Thoracic aorta (tissue), 2 donors: ENCODE data around the gene ELF1. TPM values are rescaled to one million over a fixed set of nuclear protein-coding genes. Genes with fewer than 3 reads are reported as not detected.
A peak's percentile ranks its signal among the peaks of the same experiment; 100 is the strongest.

Experiments
- ATAC-seq: fragments of 150-250 bp; one replicate; pipeline ENCODE4 v1.8.0; 2017; ENCODE audit warnings: low read depth; ENCODE audit not compliant: insufficient number of reproducible peaks, low FRiP score
- DNase-seq: peaks from one replicate; pipeline ENCODE4 v3.0.0-alpha.2; 2020; ENCODE audit warnings: low spot score
- H3K27ac ChIP-seq, 2 donors: fragments of 200-600 bp; sonication (generic); 1 replicate in 1 of 2; 2 replicates in 1 of 2; pipeline ENCODE4 v1.5.1; 2016; ENCODE audit warnings: mild to moderate bottlenecking in 2 of 2, moderate library complexity in 2 of 2
- H3K27me3 ChIP-seq: fragments of 200-600 bp; sonication (generic); replicated peaks from 2 replicates; pipeline ENCODE4 v1.6.0; 2016; ENCODE audit warnings: mild to moderate bottlenecking; ENCODE audit not compliant: insufficient read depth
- H3K36me3 ChIP-seq: fragments of 200-600 bp; sonication (generic); one replicate; pipeline ENCODE4 v1.5.1; 2016
- H3K4me1 ChIP-seq, 2 donors: fragments of 200-600 bp; sonication (generic); 1 replicate in 1 of 2; 2 replicates in 1 of 2; pipeline versions ENCODE4 v1.5.1 to v1.6.0; 2016; ENCODE audit warnings: low read depth in 2 of 2, mild to moderate bottlenecking in 1 of 2; ENCODE audit not compliant: control insufficient read depth in 1 of 2
- H3K4me3 ChIP-seq: fragments of 200-600 bp; sonication (generic); 2 replicates; pipeline ENCODE4 v1.5.1; 2016; ENCODE audit warnings: mild to moderate bottlenecking
- H3K9me3 ChIP-seq: fragments of 200-600 bp; sonication (generic); 2 replicates; pipeline ENCODE4 v1.5.1; 2016
- total RNA-seq, 2 donors: library from RNA; depleted of rRNA; stranded (reverse); fragments of >200 nt; gene quantifications; one replicate each; pipeline versions ENCODE4 v1.1.0 to v1.2.3, GENCODE V29; 2016
- TF ChIP-seq, protein P1 (sequence below): fragments of 200-600 bp; sonication (generic); IDR thresholded peaks from one replicate; pipeline ENCODE4 v1.5.1; 2019; ENCODE audit warnings: antibody characterized with exemption

Gene ELF1
- total RNA-seq, 2 donors from 2014 or later, result 54.7 to 99.9 TPM

- no peak for DNase-seq
- Histone ChIP-seq H3K36me3 (no peaks in the 10 kb centered on the region), H3K4me3 (peak overlapping the region; percentile 57), H3K4me1 (peaks cover 28 to 61% of the 10 kb centered on the region in 2 donors), H3K9me3 (no peaks in the 10 kb centered on the region), H3K27me3 (no peaks in the 10 kb centered on the region), H3K27ac (peak overlapping the region; percentile 50 to 55)
- no peak for ATAC-seq
- TF ChIP-seq, protein P1, sequence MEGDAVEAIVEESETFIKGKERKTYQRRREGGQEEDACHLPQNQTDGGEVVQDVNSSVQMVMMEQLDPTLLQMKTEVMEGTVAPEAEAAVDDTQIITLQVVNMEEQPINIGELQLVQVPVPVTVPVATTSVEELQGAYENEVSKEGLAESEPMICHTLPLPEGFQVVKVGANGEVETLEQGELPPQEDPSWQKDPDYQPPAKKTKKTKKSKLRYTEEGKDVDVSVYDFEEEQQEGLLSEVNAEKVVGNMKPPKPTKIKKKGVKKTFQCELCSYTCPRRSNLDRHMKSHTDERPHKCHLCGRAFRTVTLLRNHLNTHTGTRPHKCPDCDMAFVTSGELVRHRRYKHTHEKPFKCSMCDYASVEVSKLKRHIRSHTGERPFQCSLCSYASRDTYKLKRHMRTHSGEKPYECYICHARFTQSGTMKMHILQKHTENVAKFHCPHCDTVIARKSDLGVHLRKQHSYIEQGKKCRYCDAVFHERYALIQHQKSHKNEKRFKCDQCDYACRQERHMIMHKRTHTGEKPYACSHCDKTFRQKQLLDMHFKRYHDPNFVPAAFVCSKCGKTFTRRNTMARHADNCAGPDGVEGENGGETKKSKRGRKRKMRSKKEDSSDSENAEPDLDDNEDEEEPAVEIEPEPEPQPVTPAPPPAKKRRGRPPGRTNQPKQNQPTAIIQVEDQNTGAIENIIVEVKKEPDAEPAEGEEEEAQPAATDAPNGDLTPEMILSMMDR, result no peak
Measured at GRCh38 chr13:40983259-40983658, 35.9 kb downstream of the ELF1 start.

DNA sequence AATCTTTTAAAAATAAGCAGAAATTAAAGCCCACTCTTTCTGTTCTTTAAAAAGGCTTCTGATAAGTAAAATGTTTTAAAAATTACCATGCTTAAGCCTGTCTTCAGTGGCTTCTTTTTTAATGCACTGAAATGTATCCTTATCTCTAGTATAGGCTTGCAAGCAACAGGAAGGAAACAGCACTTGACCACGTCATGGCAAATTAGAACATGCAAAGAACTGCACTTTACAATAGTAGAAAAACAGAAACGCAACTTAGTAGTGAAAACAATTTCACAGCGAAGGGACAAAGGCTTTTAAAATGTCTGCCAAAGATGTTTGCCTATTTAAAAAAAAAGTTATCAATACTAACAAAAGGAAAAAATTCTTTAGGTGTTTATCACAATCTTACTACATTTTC is 36.3 kb downstream of the ELF1 start:
- TF ChIP-seq, protein P1, result no peak
- Histone ChIP-seq H3K4me1 (peaks cover 28 to 61% of the 10 kb centered on the region in 2 donors), H3K9me3 (no peaks in the 10 kb centered on the region), H3K27ac (peak overlapping the region; percentile 50 to 55), H3K4me3 (peak overlapping the region; percentile 57), H3K36me3 (no peaks in the 10 kb centered on the region), H3K27me3 (no peaks in the 10 kb centered on the region)
- ATAC-seq, result no peak
- DNase-seq, result no peak

DNA sequence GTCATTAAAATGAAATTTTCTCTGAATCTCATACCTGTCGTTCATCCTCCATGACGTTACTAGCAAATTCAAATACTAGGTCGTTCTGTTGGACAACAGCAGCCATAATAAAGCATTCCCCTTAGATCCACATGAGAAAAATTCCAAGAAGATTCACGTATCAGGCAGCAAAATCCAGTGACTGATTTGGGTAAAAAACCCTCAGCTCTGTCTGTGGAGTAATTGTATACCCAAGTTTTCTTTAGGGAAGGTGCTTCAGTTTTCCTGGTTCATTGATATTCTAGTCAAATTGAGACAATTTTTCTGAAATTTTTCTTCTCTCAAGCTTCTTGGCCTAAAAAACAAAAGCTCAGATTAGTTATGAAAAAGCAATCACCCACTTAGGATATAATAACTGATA is 37.2 kb downstream of the ELF1 start:
- DNase-seq (no peak), ATAC-seq (no peak)
- H3K4me1 ChIP-seq, result peaks cover 29 to 69% of the 10 kb centered on the region in 2 donors
- peak overlapping the region; percentile 57 for H3K4me3 ChIP-seq
- no peaks in the 10 kb centered on the region for H3K27me3 ChIP-seq
- H3K9me3 ChIP-seq, result no peaks in the 10 kb centered on the region
- peak overlapping the region; percentile 14 to 55 for H3K27ac ChIP-seq
- TF ChIP-seq, protein P1, result no peak
- no peaks in the 10 kb centered on the region for H3K36me3 ChIP-seq

GRCh38 chr13:40981361-40981760 is 37.8 kb downstream of the ELF1 start:
- H3K4me1 ChIP-seq, result peaks cover 33 to 71% of the 10 kb centered on the region in 2 donors
- no peak for DNase-seq
- no peaks in the 10 kb centered on the region for H3K36me3 ChIP-seq
- peak overlapping the region; percentile 57 for H3K4me3 ChIP-seq
- ATAC-seq, result no peak
- no peaks in the 10 kb centered on the region for H3K9me3 ChIP-seq
- H3K27me3 ChIP-seq, result no peaks in the 10 kb centered on the region
- TF ChIP-seq, protein P1, result no peak
- peak overlapping the region; percentile 14 to 55 for H3K27ac ChIP-seq

- Histone ChIP-seq H3K4me1 (peaks cover 33 to 70% of the 10 kb centered on the region in 2 donors), H3K9me3 (no peaks in the 10 kb centered on the region)
- ATAC-seq, result no peak
Measured at GRCh38 chr13:40980461-40980860, 38.7 kb downstream of the ELF1 start.

More at GRCh38 chr13:40980461-40980860, 38.7 kb downstream of the ELF1 start:
- no peaks in the 10 kb centered on the region for H3K27me3 ChIP-seq
- H3K36me3 ChIP-seq, result no peaks in the 10 kb centered on the region
- H3K4me3 ChIP-seq, result peak overlapping the region; percentile 57
- no peak overlapping the region for H3K27ac ChIP-seq
- TF ChIP-seq, protein P1, result no peak
- DNase-seq, result no peak
